ENCODE measurements around the gene ACOT12. TPM values are rescaled to one million over a fixed set of nuclear protein-coding genes. Genes with fewer than 3 reads are reported as not detected.

The ACOT12 gene
- total and polyA plus RNA-seq, 2 of the 13 experiments (the other 11 are each of a cell fraction or from before 2014, with no cell fraction given): not detected

DNA sequence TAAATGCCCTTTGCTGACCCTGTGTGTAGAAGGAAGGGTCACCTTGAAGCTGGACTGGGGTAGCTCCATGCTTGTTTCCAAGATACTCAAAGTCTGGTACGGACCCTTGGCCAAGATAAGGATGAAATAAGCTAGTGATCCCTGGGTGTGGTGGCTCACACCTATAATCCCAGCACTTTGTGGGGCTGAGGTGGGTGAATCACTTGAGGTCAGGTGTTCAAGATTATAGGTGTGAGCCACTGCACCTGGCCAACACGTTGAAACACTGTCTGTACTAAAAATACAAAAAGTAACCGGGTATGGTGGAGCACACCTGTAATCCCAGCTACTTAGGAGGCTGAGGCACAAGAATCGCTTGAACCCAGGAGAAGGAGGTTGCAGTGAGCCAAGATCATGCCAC lies 33.3 kb downstream of the ACOT12 start:
- in situ Hi-C loops (cut with HindIII; ENCODE audit: extremely low pct_ligation_motif_present, low pct_unique_long_range_greater_than_20kb) (no loop called here), intact Hi-C loops (cut with micrococcal nuclease; ENCODE audit: unreplicated experiment) (no loop called here)
- ATAC-seq: no peak
- no peaks in the 10 kb centered on the region for H4K20me1 ChIP-seq (ENCODE audit: insufficient read depth, low read length)
- no peak overlapping the region for H2AFZ ChIP-seq (ENCODE audit: low read length)
- POLR2A ChIA-PET: interaction anchor here (0.6 kb wide), 2 partner anchors 10 to 34 kb away, joined by 3 to 5 read pairs; no protein-coding TSS in a partner anchor
- DNase-seq (ENCODE audit: low spot score): no peak
- H3K4me3 ChIP-seq (replicated peaks in 1 of 3; ENCODE audit: insufficient read depth in 1 of 3, low read depth in 2 of 3, low read length in 3 of 3): no peak overlapping the region
- H3K4me1 ChIP-seq (ENCODE audit: insufficient read depth, low read length): peaks cover 77% of the 10 kb centered on the region
- TF ChIP-seq CHD2 (IDR thresholded peaks at IDR 0.05; ENCODE audit: low read depth, low read length): no peak
- no peak for TF ChIP-seq ZNF44 (CRISPR knock-in tag; IDR thresholded peaks at IDR 0.05)
- TF ChIP-seq ZNF337 (CRISPR knock-in tag; IDR thresholded peaks at IDR 0.05; ENCODE audit: borderline replicate concordance, low read depth): no peak
- TF ChIP-seq U2AF2 (IDR thresholded peaks at IDR 0.05; ENCODE audit: low read depth, low read length): no peak
- TF ChIP-seq KLF12 (CRISPR knock-in tag; IDR thresholded peaks at IDR 0.05; ENCODE audit: borderline replicate concordance): no peak
- TF ChIP-seq ZNF468 (CRISPR knock-in tag; IDR thresholded peaks at IDR 0.05): no peak
- no peak for TF ChIP-seq RAD51 (IDR thresholded peaks at IDR 0.05; ENCODE audit: borderline replicate concordance)
- no peak for TF ChIP-seq ZFAT (CRISPR knock-in tag; conservative IDR thresholded peaks at IDR 0.05)
- TF ChIP-seq RFXAP (CRISPR knock-in tag; IDR thresholded peaks at IDR 0.05; ENCODE audit: borderline replicate concordance): no peak
- no peak for TF ChIP-seq ZNF441 (CRISPR knock-in tag; IDR thresholded peaks at IDR 0.05; ENCODE audit: borderline replicate concordance)
- TF ChIP-seq MXD4 (CRISPR knock-in tag; IDR thresholded peaks at IDR 0.05): no peak
- no peak for TF ChIP-seq ZNF451 (CRISPR knock-in tag; IDR thresholded peaks at IDR 0.05)
- no peak for TF ChIP-seq SUZ12 (IDR thresholded peaks at IDR 0.05; ENCODE audit: low read depth, low read length)
- no peak for TF ChIP-seq ZNF292 (CRISPR knock-in tag; IDR thresholded peaks at IDR 0.05; ENCODE audit: borderline replicate concordance, low read depth)
- no peak for TF ChIP-seq ZNF704 (CRISPR knock-in tag; IDR thresholded peaks at IDR 0.05; ENCODE audit: borderline replicate concordance)
- TF ChIP-seq ZNF776 (CRISPR knock-in tag; IDR thresholded peaks at IDR 0.05): no peak
- no peak for TF ChIP-seq ZNF333 (CRISPR knock-in tag; IDR thresholded peaks at IDR 0.05; ENCODE audit: borderline replicate concordance)
- TF ChIP-seq XBP1 (CRISPR knock-in tag; IDR thresholded peaks at IDR 0.05): no peak
- TF ChIP-seq YY1 (IDR thresholded peaks at IDR 0.05; ENCODE audit: insufficient read depth, insufficient replicate concordance, low read depth, low read length): no peak
- TF ChIP-seq SP2 (CRISPR knock-in tag; IDR thresholded peaks at IDR 0.05): no peak
- H3K79me2 ChIP-seq (ENCODE audit: insufficient read depth, low read length): no peaks in the 10 kb centered on the region
- CTCF ChIA-PET (ENCODE audit: low intra/inter-chr PET ratio, low total read pairs): no interaction called here
- H3K27ac ChIP-seq (ENCODE audit: extremely low read length, insufficient read depth, low read length): no peak overlapping the region
- H3K36me3 ChIP-seq (replicated peaks in 1 of 2; ENCODE audit: control insufficient read depth in 1 of 2, insufficient read depth in 2 of 2, low read length in 2 of 2): no peaks in the 10 kb centered on the region
- FAIRE-seq: no peak
- WGBS (ENCODE audit: low lambda C conversion rate): 92% methylated on average over 4 of the region's 4 CpGs
- H3K9ac ChIP-seq (ENCODE audit: insufficient read depth, low read depth, low read length): no peak overlapping the region
- H3K27me3 ChIP-seq (ENCODE audit: control insufficient read depth in 1 of 2, insufficient read depth in 2 of 2, low read length in 2 of 2): no peaks in the 10 kb centered on the region
- H3K9me3 ChIP-seq (ENCODE audit: low read length): no peaks in the 10 kb centered on the region
- no peak overlapping the region for H3K4me2 ChIP-seq (ENCODE audit: low read depth, low read length)
- no TSS peak for BruUV-seq (replicated peaks)
